HG03460 (cell line): ENCODE measurements around the gene TUBB3.

ENCODE experiments used
- ATAC-seq: cut with Tn5 transposase; IDR thresholded peaks from one replicate; pipeline ENCODE4 v1.9.1; 2021; ENCODE audit not compliant: unreplicated experiment

TUBB3 gene

DNA sequence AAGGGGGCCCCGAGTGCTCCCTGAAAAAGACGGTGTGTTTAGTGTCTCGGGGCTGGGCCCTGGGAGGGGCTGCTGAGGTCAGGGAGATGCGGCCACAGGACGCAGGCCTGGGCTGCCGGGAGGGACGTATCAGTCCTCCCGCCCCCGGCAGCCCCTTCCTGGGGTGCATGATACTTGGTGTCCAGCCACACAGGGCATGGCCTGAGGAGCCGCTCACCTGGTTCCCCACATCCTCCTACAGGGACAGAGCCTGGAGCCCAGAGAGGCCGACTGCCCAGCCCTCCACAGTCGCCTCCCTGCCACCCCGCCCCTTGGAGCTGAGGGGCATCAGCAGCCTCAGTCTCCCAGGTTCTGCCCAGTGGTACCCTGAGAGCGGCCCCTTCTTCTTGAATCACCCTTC, 13.4 kb downstream of the TUBB3 start:
- ATAC-seq = no peak

DNA sequence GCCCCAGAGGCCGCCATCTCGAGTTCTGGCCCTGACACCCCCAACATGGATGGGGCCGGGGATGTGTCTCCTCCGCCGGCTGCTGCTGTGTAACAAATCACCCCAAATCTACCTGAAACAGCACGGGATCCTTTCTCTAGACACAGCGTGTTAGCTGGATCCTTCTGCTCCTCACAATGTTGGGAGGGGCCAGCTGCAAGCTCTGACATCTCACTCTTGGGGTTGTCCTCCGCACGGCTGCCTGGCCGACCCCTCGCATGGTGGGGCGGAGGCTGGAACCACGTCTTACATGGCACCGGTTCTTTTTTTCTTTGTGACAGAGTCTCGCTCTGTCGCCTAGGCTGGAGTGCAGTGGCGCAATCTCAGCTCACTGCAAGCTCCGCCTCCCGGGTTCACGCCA, 13.8 kb downstream of the TUBB3 start:
- no peak for ATAC-seq

DNA sequence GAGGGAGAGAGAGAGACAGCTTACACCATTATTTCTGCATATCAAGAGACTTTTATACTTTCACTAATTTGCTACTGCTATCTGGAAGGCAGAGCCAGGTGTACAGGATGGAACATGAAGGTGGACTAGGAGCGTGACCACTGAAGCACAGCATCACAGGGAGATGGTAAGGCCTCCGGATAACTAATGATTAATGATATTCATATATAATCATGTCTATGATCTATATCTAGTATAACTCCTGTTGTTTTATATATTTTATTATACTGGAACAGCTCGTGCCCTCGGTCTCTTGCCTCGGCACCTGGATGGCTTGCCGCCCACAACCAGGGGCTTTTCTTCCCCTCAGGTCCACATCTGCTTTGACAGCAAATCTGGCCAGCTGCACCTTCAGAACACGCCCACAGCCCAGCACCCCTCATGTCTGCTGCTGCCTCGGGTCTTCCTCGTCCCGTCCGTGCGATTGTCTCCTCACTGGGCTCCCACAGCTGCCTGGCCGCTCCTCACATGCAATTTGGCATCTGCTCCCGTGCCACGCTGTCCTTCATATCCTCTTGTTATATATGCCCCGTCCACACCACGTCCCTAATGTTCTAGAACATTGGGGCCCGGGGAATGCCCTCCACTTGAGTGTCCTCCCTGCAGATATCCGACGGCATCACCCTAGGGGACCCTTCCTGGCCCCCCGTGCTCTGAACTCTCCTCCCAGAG, 15.2 kb downstream of the TUBB3 start:
- no peak for ATAC-seq

DNA sequence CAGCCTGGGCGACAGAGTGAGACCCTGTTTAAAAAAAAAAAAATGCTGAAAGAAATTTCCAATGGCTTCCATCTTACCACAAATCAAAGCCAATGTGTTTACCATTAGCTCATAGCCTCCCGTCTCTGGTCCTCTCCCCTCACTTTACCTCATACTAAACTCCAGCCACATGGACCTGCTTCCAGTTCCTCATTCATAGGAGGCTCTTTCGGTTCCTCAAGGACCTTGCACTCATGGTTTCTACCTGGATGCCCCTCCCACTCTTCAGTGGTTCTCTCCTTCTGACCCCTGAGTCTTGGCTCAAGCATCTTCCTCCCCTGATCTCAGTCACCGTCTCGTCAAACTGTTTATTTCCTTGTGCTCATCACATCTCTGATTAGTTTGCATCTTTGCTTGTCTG, 21.6 kb downstream of the TUBB3 start:
- ATAC-seq = no peak

DNA sequence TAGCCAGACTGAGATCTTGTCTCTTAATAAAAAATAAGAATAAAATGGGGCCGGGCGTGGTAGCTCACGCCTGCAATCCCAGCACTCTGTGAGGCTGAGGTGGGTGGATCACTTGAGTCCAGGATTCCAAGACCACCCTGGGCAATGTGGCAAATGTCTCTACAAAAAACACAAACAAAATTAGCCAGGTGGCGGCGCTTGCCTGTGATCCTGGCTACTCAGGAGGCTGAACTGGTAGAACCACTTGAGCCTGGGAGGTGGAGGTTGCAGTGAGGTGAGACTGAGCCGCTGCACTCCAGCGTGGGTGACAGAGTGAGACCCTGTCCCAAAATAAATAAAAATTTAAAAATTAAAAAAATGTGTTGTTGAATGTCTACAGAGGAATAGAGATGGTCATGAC, 22.5 kb downstream of the TUBB3 start:
- ATAC-seq = no peak

DNA sequence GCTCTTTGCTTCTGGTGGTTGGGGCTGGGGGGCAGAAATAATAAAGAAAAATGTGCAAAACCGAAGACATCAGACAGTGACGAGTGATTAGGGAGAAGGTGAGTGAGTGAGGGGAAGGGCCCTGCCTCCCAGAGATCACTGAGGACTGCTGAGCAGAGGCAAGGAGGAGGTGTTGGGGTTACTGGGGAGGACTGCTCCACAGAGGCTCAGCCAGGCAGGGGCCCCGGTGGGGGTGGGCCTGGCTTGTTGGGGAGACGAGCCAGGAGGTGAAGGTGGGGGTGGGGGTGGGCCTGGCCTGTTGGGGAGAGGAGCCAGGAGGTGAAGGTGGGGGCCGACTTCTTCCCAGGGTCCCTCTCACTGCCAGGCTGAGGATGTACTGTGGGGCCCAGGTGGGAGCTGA, 23.4 kb downstream of the TUBB3 start:
- no peak for ATAC-seq

DNA sequence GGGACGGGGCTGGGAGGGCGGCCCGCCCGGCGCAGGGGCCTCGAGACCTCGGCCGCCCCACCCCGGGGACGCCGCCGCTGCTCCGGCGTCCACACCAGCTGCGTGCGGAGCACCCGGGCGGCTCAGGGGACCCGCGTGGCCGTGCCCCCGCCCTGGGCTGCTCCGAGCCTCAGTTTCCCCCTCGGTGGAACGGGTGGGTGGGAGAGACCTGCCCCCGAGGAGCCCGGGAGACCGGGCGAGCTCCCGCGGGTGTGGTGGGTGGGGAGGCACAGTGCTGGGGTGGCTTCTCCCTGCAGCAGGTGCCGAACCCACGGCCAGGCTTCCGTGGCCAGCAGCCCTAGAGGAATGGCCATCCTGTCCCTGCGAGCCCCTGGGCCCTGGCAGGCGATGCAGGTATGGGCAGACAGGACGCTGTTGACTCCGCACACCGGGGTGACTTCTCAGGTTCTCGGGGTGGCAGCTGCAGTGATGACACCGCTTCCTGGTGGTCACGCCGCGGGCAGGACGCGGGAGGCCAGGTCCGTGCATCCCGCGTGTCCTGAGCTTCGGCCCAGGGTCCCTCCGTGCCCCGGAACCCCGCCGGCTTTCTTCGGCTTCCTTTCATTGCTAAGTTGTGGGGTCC, 26.1 kb downstream of the TUBB3 start:
- no peak for ATAC-seq

DNA sequence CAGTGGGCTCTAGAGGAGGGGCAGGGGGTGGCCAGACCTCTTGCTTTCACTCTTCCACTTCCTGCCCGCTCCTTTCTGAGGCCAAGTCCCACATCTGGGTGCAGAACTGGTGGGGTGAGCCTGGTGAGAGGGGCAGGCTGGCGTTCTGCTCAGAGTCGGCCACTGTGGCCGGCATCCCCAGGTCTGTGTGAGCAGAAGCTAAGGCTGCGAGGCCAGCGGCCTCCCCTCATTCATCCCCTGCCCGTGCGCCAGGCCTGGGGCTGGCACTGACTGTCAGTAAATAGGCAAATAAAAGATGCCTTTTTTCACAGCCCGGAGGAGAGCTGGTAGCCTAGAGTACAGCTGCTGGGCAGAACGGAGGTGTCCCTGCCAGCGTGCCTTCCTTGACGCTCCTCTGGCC, 26.6 kb downstream of the TUBB3 start:
- no peak for ATAC-seq

DNA sequence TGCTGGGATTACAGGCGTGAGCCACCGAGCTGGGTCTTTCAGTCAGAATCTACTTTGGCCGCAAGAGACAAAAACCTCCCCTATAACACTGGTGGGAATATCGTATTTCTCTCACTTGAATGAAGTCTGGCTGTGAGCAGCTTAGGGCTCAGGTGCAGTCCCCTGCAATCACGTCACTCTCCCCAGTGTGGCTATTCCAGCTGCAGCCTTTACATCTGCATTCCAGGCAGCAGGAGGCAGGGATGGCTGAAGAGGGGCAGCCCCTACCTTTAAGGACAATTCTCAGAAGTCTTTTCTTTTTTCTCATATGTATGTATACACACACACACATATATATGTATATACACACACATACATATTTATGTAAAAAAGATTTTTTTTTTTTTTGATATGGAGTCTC, 28.4 kb downstream of the TUBB3 start:
- no peak for ATAC-seq

DNA sequence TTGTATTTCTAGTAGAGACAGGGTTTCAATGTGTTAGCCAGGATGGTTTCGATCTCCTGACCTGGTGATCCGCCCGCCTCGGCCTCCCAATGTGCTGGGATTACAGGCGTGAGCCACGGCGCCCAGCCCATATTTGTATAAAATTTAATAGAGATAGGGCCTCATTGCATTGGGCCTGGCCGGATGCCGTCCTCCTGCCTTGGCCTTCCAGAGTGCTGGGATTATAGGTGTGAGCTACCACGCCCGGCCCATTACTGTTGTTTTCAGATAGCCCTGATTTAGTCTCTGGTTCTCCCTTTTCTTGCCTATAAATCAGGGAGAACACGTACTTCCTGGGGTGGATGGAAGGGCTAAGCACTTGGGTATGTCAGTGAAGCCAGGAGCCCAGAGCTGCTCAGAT, 28.9 kb downstream of the TUBB3 start:
- no peak for ATAC-seq

DNA sequence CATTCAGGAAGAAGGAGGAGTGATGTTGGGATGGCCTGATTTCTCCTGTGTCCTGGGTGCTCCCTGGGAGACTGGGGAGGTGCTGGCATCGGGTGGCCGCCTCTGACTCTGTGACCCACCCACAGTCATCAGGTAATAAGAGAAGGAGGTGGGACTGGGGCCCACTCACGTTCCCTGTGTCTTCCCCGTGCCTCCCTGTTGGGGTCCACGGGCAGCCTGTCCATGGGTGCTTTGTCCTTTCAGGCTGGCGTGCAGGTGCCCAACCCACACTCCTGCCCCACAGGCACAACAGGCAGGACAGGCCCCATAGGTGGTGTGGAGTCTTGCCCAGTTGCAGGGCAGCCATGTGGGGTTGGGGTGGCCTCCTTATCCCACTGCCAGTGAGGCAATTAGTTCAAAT, 29.4 kb downstream of the TUBB3 start:
- ATAC-seq = no peak

DNA sequence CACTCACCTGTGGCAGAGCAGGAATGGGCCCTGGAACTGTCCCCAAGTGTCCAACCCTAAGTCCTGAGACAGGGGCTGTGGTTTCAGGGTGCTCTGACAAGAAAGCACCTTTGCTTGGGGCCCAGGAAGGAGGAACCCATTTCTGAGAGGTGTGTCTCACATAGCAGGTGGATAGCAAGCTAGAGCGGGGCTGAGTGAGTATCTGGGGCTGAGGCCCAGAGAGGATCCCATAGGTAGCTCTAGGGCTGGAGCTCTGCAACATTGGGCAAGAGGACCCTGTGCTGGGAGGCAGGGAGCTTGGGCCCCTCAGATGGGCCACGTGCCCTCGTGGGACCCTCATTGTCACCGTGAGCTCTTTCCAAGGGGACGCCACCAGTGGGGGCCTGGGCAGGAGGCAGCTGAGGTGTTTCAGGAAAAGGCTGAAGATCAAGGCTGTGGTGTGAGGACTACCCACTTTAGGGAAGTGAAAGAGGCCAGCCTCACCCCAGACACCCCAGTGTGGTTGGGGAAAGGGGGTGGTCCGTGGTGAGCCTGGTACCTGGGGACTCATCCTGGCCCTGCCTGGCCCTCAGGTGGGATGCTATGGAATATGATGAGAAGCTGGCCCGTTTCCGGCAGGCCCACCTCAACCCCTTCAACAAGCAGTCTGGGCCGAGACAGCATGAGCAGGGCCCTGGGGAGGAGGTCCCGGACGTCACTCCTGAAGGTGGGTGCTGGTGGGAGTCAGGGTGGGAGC, 30.7 kb downstream of the TUBB3 start:
- no peak for ATAC-seq

DNA sequence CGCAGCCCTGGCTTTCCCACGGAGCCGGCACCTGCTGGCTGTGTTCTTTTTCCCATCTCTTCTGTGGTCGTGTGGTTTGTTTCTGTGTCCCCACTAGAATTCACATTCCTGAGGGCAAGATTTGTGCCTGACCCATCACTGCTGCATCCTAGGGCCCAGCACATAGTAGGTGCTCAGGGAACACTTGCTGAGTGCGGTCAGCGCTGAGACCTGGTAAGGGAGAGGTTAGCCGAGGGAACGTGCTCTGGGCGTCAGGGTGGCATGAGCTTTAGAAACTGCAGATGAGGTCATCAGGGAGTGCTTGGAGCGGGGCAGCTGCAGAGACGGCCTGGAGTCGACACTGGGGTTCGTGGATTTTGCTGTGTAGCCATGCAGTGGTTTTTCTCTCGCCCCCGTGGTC, 31.3 kb downstream of the TUBB3 start:
- ATAC-seq = no peak

DNA sequence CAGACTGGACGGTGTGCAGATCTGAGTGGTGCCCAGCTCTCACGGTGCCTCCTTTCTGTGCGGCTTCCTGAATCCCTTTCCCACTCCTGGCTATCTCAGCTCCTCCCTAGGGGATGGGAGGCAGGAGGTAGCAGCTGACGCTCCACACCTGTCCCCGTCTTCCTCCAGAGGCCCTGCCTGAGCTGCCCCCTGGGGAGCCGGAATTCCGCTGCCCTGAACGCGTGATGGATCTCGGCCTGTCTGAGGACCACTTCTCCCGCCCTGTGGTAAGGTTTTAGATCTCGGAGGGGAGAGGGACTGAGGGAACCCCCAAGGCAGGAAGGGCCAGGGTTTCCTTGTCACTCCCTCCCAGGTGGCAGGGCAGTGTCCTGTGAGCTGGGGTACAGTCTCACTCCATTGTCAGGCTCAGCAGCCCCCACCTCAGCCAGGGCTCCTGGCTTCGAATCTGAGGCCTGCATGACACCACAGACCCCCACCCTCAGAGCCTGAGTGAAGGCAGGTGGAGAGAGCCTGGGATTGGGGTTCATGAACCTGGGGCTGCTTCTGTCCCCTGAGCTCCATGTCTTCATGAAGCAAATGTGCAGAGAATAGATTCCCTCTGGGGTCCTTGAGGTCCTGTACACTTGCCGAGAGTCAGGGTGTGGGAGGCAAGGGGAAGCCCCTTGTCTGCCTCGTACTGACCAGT, 32.0 kb downstream of the TUBB3 start:
- ATAC-seq = no peak

DNA sequence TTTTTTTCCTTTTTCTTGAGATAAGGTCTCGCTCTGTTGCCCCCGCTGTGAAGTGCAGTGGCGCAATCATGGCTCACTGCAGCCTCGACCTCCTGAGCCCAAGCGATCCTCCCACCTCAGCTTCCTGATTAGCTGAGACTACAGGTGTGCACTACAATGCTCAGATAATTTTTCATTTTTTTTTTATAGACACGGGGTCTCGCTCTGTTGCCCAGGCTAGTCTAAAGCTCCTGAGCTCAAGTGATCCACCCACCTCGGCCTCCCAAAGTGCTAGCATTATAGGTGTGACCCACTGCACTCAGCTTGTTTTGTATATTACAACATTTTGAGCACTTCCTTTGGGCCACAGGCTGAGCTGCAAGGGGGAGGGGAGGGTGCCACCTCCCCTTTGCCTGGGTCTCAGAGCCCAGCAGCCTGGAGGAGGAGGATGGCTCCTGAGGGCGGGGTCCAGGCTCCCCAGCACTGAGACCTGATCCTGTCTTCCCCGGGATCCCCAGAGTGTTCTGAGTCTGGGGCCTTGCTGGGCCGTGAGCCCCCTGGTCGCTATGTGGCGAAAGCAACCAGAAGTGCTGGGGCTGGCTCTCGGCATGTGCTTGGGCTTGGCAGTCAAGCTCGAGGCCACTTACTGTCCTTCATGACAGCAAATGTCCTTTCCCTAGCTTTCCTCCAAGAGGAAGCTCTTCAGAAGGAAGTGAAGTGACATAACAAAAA, 33.5 kb downstream of the TUBB3 start:
- no peak for ATAC-seq

DNA sequence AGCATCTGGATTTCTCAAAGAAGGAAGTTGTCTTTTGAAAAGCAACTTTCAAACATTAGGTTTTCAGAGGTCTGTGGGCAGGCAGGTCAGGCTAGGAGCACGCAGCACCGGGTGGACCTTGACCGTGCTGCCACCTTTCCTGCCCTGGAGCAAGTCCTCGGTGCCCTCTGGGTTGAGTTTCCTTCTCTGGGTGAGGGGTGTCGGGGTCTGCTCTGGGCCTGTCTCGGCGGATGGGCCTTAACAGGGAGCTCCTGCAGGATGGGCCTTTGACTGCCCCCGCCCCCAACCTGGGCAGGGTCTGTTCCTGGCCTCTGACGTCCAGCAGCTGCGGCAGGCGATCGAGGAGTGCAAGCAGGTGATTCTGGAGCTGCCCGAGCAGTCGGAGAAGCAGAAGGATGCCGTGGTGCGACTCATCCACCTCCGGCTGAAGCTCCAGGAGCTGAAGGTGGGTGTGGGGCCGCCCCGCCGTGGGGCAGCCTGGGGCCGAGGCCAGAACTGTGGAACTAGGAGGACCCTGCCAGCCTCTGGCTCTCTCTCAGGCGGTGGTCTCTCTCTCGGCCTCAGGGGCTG, 34.2 kb downstream of the TUBB3 start:
- no peak for ATAC-seq

DNA sequence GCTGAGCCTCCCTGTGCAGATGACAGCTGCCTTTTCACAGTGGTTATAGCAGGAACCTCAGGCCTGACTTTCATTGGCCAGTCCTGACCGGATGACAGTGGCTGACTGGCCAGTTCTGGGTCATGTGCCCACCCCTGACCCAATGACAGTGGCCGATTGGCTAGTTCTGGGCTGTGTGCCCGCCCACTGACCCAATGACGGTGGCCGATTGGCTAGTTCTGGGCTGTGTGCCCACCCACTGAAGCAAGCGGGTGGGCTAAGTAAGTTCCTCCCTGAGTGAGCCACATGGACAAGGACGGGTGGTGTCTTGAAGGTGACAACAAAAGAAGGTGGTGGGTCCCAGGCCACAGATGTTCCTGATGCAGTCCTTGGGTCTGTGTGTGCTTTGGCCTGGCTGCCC, 34.9 kb downstream of the TUBB3 start:
- ATAC-seq = no peak

DNA sequence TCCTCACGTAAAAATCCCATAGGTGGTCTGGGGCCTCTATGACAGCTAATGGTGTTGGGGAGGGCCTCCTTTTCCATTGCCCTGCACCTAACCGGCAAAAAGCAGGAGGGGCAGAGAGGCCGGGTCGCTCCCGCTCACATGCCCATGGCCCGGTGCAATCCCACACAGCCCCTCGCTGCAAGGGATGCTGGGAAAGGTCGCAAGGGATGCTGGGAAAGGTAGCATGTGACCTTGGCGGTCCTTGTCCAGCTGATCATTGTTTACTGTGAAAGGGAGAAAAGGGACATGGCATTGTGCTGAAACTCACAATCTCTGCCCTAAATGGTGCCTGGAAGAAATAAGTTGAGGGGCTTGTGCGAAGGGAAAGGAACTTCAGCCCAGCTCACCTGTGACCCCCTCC, 35.5 kb downstream of the TUBB3 start:
- no peak for ATAC-seq

DNA sequence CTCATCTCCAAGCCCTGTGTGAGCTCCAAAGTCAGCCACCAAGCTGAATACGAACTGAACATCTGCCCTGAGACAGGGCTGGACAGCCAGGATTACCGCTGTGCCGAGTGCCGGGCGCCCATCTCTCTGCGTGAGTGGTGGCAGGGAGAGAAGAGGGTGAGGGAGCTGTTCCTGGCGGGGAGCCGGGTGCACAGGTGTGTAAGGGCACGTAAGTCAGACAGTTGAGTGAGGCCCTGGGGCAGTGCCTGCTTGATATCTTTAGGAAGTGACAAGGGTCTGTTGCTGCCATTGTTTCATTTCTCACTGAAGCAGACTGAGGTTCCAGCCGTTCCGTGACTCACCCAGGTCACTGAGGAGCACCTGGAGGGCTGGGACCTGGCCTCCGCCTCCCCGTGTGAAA, 37.8 kb downstream of the TUBB3 start:
- no peak for ATAC-seq

DNA sequence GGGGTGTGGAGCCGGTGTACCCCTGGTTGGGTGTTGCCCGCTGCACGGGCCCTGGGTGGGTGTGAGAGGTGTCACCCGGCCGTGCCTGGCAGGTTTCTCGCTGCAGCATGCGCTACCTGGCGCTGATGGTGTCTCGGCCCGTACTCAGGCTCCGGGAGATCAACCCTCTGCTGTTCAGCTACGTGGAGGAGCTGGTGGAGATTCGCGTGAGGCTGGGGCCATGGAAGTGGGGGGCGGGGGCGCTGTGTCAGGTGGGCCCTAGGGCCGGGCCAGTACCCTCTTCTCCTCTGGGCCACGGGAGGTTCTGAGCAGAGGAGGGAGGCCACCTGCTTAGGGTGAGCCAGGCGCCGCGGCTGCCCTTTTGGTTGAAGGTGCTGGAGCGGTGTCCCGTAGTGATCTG, 38.8 kb downstream of the TUBB3 start:
- ATAC-seq = no peak
